NB4 (cell line): Measurements from ENCODE around the gene AFAP1L2.

Source experiments
- POLR2A ChIP-seq: IDR thresholded peaks from 2 replicates; pipeline ENCODE4 v1.6.1; 2011; ENCODE audit warnings: mild to moderate bottlenecking; ENCODE audit not compliant: insufficient read length; ENCODE audit errors: extremely low read depth
- TF ChIP-seq, protein P1 (sequence below): IDR thresholded peaks from one replicate; pipeline ENCODE4 v1.5.1; 2012; ENCODE audit warnings: low read depth, low read length

DNA sequence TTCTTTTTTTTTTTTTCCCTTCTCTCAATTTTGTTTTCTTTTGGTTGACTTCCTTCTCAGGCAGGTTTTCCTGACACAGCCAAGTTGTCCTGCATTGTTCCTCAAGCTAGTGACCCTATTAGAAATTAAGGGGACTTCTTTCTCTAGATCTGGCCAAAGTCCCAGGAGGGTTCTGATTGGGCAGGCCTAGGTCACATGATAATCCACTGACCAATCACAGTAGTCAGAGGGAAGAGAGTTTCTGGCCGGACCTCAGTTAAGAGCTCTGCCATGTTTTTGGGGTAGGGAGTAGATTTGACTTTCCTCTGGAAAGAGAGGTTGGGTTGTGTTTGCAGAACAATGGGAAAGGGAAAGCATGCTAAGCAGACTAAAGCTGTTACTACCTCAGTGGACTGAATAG lies 149.1 kb downstream of the AFAP1L2 start:
- TF ChIP-seq, protein P1, sequence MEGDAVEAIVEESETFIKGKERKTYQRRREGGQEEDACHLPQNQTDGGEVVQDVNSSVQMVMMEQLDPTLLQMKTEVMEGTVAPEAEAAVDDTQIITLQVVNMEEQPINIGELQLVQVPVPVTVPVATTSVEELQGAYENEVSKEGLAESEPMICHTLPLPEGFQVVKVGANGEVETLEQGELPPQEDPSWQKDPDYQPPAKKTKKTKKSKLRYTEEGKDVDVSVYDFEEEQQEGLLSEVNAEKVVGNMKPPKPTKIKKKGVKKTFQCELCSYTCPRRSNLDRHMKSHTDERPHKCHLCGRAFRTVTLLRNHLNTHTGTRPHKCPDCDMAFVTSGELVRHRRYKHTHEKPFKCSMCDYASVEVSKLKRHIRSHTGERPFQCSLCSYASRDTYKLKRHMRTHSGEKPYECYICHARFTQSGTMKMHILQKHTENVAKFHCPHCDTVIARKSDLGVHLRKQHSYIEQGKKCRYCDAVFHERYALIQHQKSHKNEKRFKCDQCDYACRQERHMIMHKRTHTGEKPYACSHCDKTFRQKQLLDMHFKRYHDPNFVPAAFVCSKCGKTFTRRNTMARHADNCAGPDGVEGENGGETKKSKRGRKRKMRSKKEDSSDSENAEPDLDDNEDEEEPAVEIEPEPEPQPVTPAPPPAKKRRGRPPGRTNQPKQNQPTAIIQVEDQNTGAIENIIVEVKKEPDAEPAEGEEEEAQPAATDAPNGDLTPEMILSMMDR: no peak
- TF ChIP-seq POLR2A: no peak
